Measurements from ENCODE around the gene HERC2.
"Not testable (repeated sequence)": the region's sequence is repeated elsewhere in the genome, so short reads cannot be mapped to it uniquely, and the experiment has no call there.

DNA sequence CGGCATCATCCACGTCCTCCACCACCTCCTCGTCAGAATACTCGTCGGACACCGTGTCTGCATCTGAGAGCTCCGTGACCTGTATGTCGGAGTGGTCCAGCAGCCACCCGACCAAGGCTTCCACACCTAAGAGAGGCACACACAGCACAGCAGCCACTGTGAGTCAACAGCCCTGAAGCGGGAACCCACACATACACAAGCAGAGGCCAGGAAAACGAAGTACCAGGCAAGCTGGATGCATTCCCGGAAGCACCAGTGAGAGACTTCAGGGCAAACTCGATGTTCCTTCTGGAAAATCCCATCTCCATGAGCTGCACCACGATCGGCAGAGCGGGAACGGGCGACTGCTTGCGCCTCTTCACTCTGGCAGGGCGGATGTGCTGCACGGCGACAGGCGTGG lies 119.9 kb downstream of the HERC2 start:
- TF ChIP-seq, protein P1, sequence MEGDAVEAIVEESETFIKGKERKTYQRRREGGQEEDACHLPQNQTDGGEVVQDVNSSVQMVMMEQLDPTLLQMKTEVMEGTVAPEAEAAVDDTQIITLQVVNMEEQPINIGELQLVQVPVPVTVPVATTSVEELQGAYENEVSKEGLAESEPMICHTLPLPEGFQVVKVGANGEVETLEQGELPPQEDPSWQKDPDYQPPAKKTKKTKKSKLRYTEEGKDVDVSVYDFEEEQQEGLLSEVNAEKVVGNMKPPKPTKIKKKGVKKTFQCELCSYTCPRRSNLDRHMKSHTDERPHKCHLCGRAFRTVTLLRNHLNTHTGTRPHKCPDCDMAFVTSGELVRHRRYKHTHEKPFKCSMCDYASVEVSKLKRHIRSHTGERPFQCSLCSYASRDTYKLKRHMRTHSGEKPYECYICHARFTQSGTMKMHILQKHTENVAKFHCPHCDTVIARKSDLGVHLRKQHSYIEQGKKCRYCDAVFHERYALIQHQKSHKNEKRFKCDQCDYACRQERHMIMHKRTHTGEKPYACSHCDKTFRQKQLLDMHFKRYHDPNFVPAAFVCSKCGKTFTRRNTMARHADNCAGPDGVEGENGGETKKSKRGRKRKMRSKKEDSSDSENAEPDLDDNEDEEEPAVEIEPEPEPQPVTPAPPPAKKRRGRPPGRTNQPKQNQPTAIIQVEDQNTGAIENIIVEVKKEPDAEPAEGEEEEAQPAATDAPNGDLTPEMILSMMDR (IDR thresholded peaks at IDR 0.05; ENCODE audit: borderline replicate concordance, extremely low read depth, low read length, poor library complexity, severe bottlenecking), result not testable (repeated sequence)
- TF ChIP-seq EZH2 (IDR thresholded peaks at IDR 0.05; ENCODE audit: borderline replicate concordance, low read depth, low read length, severe bottlenecking), result not testable (repeated sequence)

Data from DND-41 (cell line).